Mucosa of stomach (tissue), 1 donor: ENCODE results near the gene SCG5.
A peak's percentile ranks its signal among the peaks of the same experiment; 100 is the strongest.

ENCODE experiments used
- H3K27me3 ChIP-seq: one replicate; pipeline ENCODE4 v1.7.0; 2013; ENCODE audit warnings: mild to moderate bottlenecking, low read length; ENCODE audit not compliant: control insufficient read depth, insufficient read depth
- H3K36me3 ChIP-seq: one replicate; pipeline ENCODE4 v1.7.0; 2013; ENCODE audit warnings: low read length; ENCODE audit not compliant: control insufficient read depth, insufficient read depth
- H3K4me1 ChIP-seq: one replicate; pipeline ENCODE4 v1.7.0; 2013; ENCODE audit warnings: mild to moderate bottlenecking, low read length; ENCODE audit not compliant: control insufficient read depth, insufficient read depth
- H3K4me3 ChIP-seq: one replicate; pipeline ENCODE4 v1.7.0; 2013; ENCODE audit warnings: low read length
- H3K9ac ChIP-seq: one replicate; pipeline ENCODE4 v1.7.0; 2013; ENCODE audit warnings: mild to moderate bottlenecking, low read length, moderate library complexity
- H3K9me3 ChIP-seq: one replicate; pipeline ENCODE4 v1.7.0; 2013; ENCODE audit warnings: mild to moderate bottlenecking, low read length, moderate library complexity; ENCODE audit not compliant: control insufficient read depth
- donor health status: Pancreatic carcinoma.

SCG5 gene

DNA sequence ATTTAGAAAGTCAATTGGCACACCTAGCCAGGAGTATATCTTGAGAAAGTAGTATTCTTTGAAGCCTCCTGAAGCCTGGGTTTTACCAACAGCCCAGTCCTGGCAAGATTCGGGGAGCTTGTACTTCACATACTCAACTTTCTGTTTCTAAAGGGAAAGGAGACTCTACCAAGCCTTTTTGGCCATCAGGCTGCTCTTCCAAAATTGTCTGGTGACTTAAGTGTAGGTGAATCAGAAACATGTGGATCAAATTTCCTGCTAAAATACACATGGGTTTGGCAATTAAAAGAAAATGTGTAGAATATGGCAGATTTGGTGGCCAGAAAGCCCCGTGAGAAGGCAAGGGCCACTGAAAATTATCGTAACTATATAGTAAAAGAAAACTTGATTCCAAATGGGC, 60.4 kb downstream of the SCG5 start:
- H3K36me3 ChIP-seq: no peaks in the 10 kb centered on the region
- no peaks in the 10 kb centered on the region for H3K27me3 ChIP-seq
- peaks cover 7% of the 10 kb centered on the region for H3K4me1 ChIP-seq
- H3K4me3 ChIP-seq: no peak overlapping the region
- H3K9me3 ChIP-seq: no peaks in the 10 kb centered on the region
- no peak overlapping the region for H3K9ac ChIP-seq

DNA sequence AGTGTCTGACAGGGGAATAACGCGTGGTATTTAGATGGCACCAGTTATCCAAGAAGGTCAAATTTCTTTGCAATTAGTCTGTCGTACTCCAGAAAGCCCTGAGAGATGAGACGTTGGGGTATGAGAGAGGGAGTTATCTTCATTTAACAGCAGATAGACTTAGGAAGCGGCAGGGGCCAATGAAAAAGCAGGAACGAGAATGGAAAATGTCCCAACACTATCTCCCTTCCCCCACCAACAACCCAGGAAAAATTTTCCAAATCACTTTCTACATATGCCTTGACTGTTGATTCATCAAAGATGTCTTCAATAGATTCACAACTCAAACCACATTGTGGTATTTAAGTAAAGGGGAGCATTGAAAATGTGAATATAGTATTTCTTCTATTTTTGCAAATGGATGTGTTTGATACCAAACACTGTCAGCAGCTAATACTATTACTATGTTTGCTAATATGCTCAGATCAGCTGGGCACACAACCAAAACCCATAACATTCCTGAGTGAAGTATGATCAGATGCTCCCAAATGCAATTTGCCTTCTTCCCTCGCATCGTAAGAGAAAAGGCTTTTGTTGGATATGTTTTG, 63.0 kb downstream of the SCG5 start:
- Histone ChIP-seq H3K36me3 (no peaks in the 10 kb centered on the region), H3K4me1 (peaks cover 16% of the 10 kb centered on the region), H3K9me3 (no peaks in the 10 kb centered on the region), H3K4me3 (no peak overlapping the region), H3K9ac (no peak overlapping the region), H3K27me3 (no peaks in the 10 kb centered on the region)

DNA sequence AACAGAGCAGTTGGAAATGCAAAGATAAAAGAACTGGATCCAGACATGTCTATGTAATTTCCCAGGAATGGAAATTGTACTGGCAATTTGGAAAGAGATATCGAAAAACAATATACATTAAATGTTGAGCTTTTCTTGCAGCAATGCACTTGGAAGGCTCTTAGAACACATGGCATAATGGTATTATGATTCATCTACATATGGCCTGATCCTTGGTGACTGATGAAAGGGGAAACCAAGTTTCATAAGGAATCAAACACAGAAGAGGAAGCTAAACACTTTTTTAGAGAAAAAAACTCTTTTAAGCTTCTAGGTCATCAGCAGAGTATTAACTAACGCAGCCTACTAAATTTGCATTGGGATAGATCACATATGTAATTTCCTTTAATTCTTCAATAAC, 63.9 kb downstream of the SCG5 start:
- no peak overlapping the region for H3K4me3 ChIP-seq
- no peaks in the 10 kb centered on the region for H3K27me3 ChIP-seq
- no peak overlapping the region for H3K9ac ChIP-seq
- peaks cover 21% of the 10 kb centered on the region for H3K4me1 ChIP-seq
- no peaks in the 10 kb centered on the region for H3K9me3 ChIP-seq
- H3K36me3 ChIP-seq: no peaks in the 10 kb centered on the region

DNA sequence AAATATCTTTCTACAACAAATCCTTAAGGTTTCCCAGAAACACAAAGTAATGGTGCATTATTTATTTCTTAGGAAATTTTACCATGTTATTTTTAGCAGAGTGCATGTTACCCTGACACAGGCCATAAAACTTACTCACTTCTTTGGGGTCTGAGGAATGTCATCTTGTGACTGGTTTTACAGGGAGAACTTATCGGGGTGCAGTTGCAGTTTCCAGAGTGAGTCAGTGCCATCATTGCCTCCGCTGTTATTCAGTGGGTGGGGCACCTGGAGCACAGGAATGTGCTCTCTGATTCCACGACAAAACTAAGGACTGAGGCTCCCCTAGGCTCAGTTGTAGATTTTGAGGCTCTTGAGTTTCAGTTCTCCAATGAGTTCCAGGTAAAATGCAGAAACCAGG, 65.2 kb downstream of the SCG5 start:
- Histone ChIP-seq H3K4me3 (no peak overlapping the region), H3K9me3 (no peaks in the 10 kb centered on the region), H3K9ac (no peak overlapping the region), H3K4me1 (peaks cover 16% of the 10 kb centered on the region), H3K27me3 (no peaks in the 10 kb centered on the region), H3K36me3 (no peaks in the 10 kb centered on the region)

DNA sequence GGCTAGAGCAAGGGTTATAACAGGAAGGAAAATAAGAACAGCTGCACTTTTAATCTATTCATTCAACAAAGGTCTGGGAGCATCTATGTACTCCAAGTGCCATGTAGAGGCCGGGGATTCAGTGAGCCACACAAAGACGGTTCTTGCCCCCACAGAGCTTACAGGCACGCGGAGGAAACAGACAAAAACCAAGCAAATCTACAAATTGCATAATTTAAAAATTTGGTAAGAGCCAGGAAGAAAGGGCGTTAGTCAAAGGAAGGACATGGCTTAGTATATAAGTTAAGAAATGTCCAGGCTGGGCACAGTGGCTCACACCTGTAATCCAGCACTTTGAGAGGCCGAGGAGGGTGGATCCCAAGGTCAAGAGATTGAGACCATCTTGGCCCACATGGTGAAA, 65.9 kb downstream of the SCG5 start:
- Histone ChIP-seq H3K36me3 (no peaks in the 10 kb centered on the region), H3K4me1 (peaks cover 16% of the 10 kb centered on the region), H3K4me3 (no peak overlapping the region), H3K9me3 (no peaks in the 10 kb centered on the region), H3K27me3 (no peaks in the 10 kb centered on the region), H3K9ac (no peak overlapping the region)

DNA sequence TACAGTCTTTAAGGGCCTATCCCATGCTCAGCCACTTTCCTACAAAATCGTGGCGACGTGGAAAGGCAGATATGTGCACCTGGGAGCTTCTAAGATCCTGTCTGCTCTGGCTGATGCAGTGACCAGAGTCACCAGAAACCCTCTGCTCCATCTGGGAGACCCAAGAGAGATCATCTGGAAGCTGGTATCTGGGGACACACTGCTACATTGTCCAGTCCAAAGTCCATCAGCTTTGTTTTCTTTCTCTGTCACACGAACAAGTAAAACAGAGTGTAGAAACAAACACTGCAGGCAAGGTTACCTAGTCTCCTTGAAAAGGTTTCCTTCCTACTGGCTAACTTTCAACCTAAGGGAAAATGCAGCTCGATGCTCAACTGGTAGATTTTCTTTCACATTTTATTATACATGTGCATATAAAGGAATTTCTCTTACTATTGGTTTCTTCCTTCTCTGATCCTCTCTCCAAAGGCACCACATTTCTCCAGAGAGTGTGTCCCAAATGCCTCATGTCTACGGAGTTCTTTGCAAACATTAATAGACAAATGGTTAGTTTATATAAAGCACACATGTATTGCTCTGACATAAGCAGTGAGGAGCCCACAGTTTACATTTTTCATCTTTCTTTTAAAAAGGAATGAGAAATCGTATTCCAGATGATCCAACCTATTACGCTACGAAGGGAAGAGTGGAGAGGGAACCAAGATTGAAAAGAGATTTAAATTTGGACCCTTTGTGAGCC, 68.0 kb downstream of the SCG5 start:
- H3K9ac ChIP-seq: no peak overlapping the region
- no peaks in the 10 kb centered on the region for H3K36me3 ChIP-seq
- peaks cover 16% of the 10 kb centered on the region for H3K4me1 ChIP-seq
- no peaks in the 10 kb centered on the region for H3K27me3 ChIP-seq
- no peaks in the 10 kb centered on the region for H3K9me3 ChIP-seq
- H3K4me3 ChIP-seq: no peak overlapping the region

- Histone ChIP-seq H3K27me3 (peaks cover 54% of the 10 kb centered on the region), H3K4me3 (no peak overlapping the region), H3K9ac (no peak overlapping the region), H3K4me1 (peaks cover 10% of the 10 kb centered on the region), H3K36me3 (no peaks in the 10 kb centered on the region), H3K9me3 (no peaks in the 10 kb centered on the region)
Observed at GRCh38 chr15:32715276-32715675, 73.8 kb downstream of the SCG5 start.

DNA sequence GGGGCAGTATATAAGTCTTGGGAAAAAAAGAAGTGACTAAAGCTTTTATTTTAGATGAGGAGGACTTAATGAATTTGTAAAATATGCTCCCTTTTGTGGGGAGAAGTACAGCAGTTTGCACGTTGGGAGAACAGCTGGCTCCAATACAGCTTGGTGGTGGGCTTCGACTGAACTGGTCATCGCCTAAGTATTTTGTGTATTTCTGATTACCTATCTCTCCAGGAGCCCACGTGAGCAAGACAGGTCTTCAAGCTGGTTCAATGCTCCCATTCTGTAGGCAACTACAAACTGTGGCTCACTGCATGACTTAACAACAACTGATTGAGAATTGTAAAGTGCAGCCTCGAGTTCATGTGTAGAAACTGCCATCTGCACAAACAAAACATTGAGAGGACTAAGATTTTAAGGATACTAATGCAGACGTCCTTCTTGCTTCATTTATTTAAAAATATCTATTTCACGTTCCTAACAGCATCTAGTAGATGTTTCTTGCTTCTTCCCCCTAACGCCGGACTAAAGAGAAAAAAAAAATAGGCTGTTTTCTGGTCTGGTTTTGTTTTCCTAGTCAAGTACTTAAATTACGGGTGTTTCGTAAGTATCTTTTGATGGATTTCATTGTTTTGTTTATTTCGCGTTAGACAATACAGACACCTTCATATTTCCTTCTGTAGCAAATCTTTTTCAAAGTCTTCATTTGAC, 74.9 kb downstream of the SCG5 start:
- no peak overlapping the region for H3K4me3 ChIP-seq
- peaks cover 10% of the 10 kb centered on the region for H3K4me1 ChIP-seq
- no peak overlapping the region for H3K9ac ChIP-seq
- no peaks in the 10 kb centered on the region for H3K9me3 ChIP-seq
- H3K36me3 ChIP-seq: no peaks in the 10 kb centered on the region
- peaks cover 64% of the 10 kb centered on the region for H3K27me3 ChIP-seq

DNA sequence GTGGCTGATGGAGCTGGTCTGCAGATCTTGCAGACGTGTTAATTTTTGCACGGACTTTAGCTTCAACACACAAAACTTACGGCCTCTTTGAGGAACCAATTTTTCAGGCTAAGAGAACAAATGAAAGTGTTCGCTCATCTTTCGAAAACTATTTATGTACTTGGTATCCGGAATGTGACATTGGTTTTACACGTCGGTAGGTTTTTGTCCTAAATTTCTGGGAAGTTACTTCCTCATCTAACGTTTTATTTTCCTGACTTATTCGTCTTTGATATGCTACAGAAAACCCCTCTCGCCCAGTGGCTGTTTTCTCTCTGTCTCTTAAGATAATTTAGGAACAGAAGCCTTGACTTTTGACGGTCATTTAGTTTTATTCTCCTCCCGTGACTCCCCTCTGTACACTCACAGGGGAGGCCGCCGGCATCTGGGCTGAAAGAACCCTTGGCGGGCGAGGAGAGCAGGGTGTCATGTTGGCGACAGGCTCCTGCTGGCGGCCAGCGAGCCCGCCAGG, 75.5 kb downstream of the SCG5 start:
- peaks cover 64% of the 10 kb centered on the region for H3K27me3 ChIP-seq
- H3K9ac ChIP-seq: peak overlapping the region; percentile 20
- no peak overlapping the region for H3K4me3 ChIP-seq
- H3K9me3 ChIP-seq: no peaks in the 10 kb centered on the region
- peaks cover 10% of the 10 kb centered on the region for H3K4me1 ChIP-seq
- H3K36me3 ChIP-seq: no peaks in the 10 kb centered on the region

GRCh38 chr15:32717426-32718226, 76.1 kb downstream of the SCG5 start, which contains the start of gene GREM1:
TSS of gene GREM1 (plus strand) at chr15:32718004. CDS start at chr15:32730691, 12,687 bp downstream.
- H3K36me3 ChIP-seq: no peaks in the 10 kb centered on the region
- H3K9me3 ChIP-seq: no peaks in the 10 kb centered on the region
- peak within 1 kb of the TSS; percentile 20 for H3K9ac ChIP-seq
- peaks cover 10% of the 10 kb centered on the region for H3K4me1 ChIP-seq
- peak within 1 kb of the TSS; percentile 6 for H3K4me3 ChIP-seq
- H3K27me3 ChIP-seq: peaks cover 64% of the 10 kb centered on the region

DNA sequence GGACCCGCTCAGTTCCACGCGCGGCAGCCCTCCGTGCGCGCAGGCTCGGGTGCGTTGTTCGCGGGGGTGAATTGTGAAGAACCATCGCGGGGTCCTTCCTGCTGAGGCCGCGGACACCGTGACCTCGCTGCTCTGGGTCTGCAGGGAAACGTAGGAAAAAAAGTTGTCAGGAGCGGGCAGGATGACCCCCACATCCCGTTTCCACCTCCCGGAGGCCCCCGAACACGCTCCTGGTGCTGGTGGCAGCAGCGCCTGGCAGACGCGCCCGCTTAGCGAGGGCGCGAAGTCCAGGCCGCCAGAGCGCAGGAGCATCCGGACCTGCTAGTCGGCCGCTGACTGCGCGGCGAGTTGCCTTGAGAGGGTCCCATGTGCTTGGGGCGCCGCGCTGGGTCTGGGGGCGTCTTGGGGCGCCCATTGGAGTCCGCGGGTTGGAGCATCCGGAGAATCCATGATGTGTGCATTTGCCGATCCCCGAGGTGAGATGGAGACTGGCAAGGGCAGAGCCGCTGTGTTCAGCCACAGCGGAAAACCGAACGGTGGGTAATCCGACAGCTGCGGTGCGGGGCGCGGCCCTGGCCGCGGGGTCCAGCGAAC, 76.8 kb downstream of the SCG5 start:
- Histone ChIP-seq H3K27me3 (peaks cover 64% of the 10 kb centered on the region), H3K9ac (peak overlapping the region; percentile 8)

More for the DNA sequence above, 76.8 kb downstream of the SCG5 start:
- peak overlapping the region; percentile 6 for H3K4me3 ChIP-seq
- peaks cover 10% of the 10 kb centered on the region for H3K4me1 ChIP-seq
- no peaks in the 10 kb centered on the region for H3K36me3 ChIP-seq
- H3K9me3 ChIP-seq: no peaks in the 10 kb centered on the region
